DOHH2 (cell line): ENCODE measurements around the gene TRIM15.

Source experiments
- H3F3A ChIP-seq: fragments of 200-600 bp; sonication (generic), shearing (Covaris generic); 2 replicates; pipeline ENCODE4 v1.6.0; 2016; ENCODE audit warnings: antibody characterized with exemption, mild to moderate bottlenecking; ENCODE audit not compliant: control insufficient read depth, insufficient read depth
- H3K27ac ChIP-seq: fragments of 200-600 bp; sonication (generic); 2 replicates; pipeline ENCODE4 v1.5.1; 2014; ENCODE audit warnings: low read depth, mild to moderate bottlenecking, low read length, moderate library complexity
- H3K27me3 ChIP-seq: fragments of 200-600 bp; sonication (generic); 2 replicates; pipeline ENCODE4 v1.6.1; 2014; ENCODE audit warnings: mild to moderate bottlenecking, low read length, mixed read lengths; ENCODE audit not compliant: control insufficient read depth
- H3K36me3 ChIP-seq: fragments of 200-600 bp; sonication (generic); 2 replicates; pipeline ENCODE4 v1.6.1; 2014; ENCODE audit warnings: mild to moderate bottlenecking, low read length, moderate library complexity, mixed read lengths; ENCODE audit not compliant: control insufficient read depth
- H3K4me1 ChIP-seq: fragments of 200-600 bp; sonication (generic); 2 replicates; pipeline ENCODE4 v1.6.1; 2014; ENCODE audit warnings: mild to moderate bottlenecking, low read length, mixed read lengths; ENCODE audit not compliant: control insufficient read depth
- H3K4me2 ChIP-seq: fragments of 200-600 bp; sonication (generic); 2 replicates; pipeline ENCODE4 v1.6.0; 2014; ENCODE audit warnings: mild to moderate bottlenecking, low read length, moderate library complexity
- H3K4me3 ChIP-seq: fragments of 200-600 bp; sonication (generic); 2 replicates; pipeline ENCODE4 v1.5.1; 2014; ENCODE audit warnings: mild to moderate bottlenecking, low read length, mixed read lengths
- H3K79me2 ChIP-seq: fragments of 200-600 bp; sonication (generic); 2 replicates; pipeline ENCODE4 v1.6.1; 2014; ENCODE audit warnings: mild to moderate bottlenecking, low read length, mixed read lengths; ENCODE audit not compliant: control insufficient read depth
- H3K9me2 ChIP-seq: fragments of 200-600 bp; sonication (generic); replicated peaks from 2 replicates; pipeline ENCODE4 v1.6.1; 2014; ENCODE audit warnings: mild to moderate bottlenecking, low read length, mixed read lengths; ENCODE audit not compliant: control insufficient read depth
- H3K9me3 ChIP-seq: fragments of 200-600 bp; sonication (generic); 2 replicates; pipeline ENCODE4 v1.6.1; 2014; ENCODE audit warnings: antibody characterized with exemption, low read length, mixed read lengths; ENCODE audit not compliant: control insufficient read depth, insufficient read depth
- H4K20me1 ChIP-seq: fragments of 200-600 bp; sonication (generic); 2 replicates; pipeline ENCODE4 v1.6.0; 2014; ENCODE audit warnings: low read depth, mild to moderate bottlenecking, antibody characterized with exemption, low read length, moderate library complexity; ENCODE audit not compliant: control insufficient read depth, insufficient read depth
- CTCF ChIP-seq: fragments of 200-600 bp; sonication (generic); IDR thresholded peaks from one replicate; pipeline ENCODE4 v1.5.1; 2014; ENCODE audit warnings: antibody characterized with exemption, mild to moderate bottlenecking, low read depth, low read length; ENCODE audit not compliant: poor library complexity, severe bottlenecking
- EZH2phosphoT487 ChIP-seq: fragments of 200-600 bp; sonication (generic); IDR thresholded peaks from 2 replicates; pipeline ENCODE4 v1.6.1; 2017; ENCODE audit warnings: borderline replicate concordance, mild to moderate bottlenecking, antibody characterized with exemption, low read length, moderate library complexity, mixed read lengths

Gene TRIM15

DNA sequence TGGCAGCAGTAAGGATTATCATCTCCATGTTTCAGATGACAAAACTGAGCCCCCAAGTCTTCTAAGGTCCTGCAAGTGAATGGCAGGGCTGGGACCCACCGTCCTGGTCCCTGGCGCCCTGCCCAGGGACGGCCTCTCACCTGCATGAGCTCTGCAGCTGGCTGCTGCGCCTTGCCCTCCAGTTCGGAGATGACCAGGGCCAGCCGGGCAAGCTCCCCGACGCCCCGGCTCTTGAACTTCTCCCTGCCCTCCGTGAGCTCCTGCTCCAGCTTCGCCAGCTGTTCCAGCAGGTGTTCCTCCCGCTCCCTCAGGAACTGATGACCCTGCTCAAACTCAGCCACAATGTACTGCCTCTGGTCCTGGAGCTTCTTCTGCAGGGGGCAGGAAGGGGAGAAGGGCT is 33.0 kb downstream of the TRIM15 start:
- no peaks in the 10 kb centered on the region for H3K27me3 ChIP-seq
- no peak overlapping the region for H3K27ac ChIP-seq
- H3F3A ChIP-seq: no peaks in the 10 kb centered on the region
- H4K20me1 ChIP-seq: peaks cover 7% of the 10 kb centered on the region
- no peaks in the 10 kb centered on the region for H3K9me3 ChIP-seq
- H3K36me3 ChIP-seq: peaks cover 75% of the 10 kb centered on the region
- H3K79me2 ChIP-seq: peaks cover 19% of the 10 kb centered on the region
- no peak overlapping the region for H3K4me2 ChIP-seq
- peaks cover 14% of the 10 kb centered on the region for H3K4me1 ChIP-seq
- no peak overlapping the region for H3K4me3 ChIP-seq
- no peaks in the 10 kb centered on the region for H3K9me2 ChIP-seq
- TF ChIP-seq EZH2phosphoT487: no peak
- TF ChIP-seq CTCF: no peak

DNA sequence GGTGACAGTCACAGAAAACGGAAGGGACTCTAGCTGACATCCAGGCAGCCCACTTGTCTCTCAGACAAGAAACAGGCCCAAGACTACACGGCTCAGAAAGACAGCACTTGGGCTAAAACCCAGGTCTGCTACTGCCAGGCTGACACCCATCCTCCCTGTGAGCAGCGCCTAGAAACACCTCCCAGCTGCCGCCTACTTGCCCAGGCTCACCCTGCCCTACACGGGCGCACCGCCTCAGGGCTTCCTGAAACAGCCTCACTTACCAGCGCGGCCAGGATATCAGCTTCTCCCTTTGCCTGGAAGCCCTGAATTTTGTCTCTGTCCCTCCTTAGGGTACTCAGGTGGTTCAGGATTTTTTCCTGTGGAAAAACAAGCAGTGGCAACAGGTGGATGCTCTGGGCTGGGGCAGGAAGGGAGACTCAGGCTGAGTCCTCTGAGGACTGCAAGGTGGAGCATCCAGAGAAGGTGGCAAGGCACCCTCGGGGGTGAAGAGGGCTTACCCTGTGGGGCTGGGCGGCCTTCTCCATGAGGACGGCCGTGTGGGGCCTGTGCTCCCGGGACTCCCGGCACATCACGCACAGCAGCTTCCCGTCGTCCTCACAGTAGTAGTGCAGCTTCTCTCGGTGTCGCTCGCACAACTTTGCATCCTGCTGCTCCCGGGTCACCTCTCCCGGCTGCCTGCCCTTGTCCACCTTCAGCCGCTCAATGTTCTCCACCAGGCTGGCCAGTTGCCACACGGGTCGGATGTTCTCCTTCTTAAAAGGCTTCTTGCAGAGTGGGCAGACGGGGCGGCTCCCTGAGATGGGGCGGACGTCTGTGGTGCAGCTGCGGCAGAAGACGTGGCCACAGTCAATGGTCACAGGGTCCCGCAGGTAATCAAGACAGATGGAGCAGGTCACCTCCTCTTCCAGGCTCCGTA is 35.1 kb downstream of the TRIM15 start:
- H3K27ac ChIP-seq: no peak overlapping the region
- H3K9me3 ChIP-seq: no peaks in the 10 kb centered on the region
- peaks cover 79% of the 10 kb centered on the region for H3K36me3 ChIP-seq
- peaks cover 7% of the 10 kb centered on the region for H4K20me1 ChIP-seq
- H3K27me3 ChIP-seq: no peaks in the 10 kb centered on the region
- no peaks in the 10 kb centered on the region; the same call in 1 of the 2 replicates for H3F3A ChIP-seq
- no peaks in the 10 kb centered on the region for H3K9me2 ChIP-seq
- no peak overlapping the region for H3K4me3 ChIP-seq
- no peak overlapping the region for H3K4me2 ChIP-seq
- no peak for TF ChIP-seq CTCF
- peaks cover 30% of the 10 kb centered on the region for H3K79me2 ChIP-seq
- H3K4me1 ChIP-seq: peaks cover 28% of the 10 kb centered on the region

- no peak for TF ChIP-seq EZH2phosphoT487
- TF ChIP-seq CTCF: no peak
- Histone ChIP-seq H3K36me3 (peaks cover 73% of the 10 kb centered on the region), H3K27ac (peak overlapping the region; percentile 35)
Observed at GRCh38 chr6:30200551-30201281, 37.4 kb downstream of the TRIM15 start.

More at GRCh38 chr6:30200551-30201281, 37.4 kb downstream of the TRIM15 start:
- no peaks in the 10 kb centered on the region for H3K9me2 ChIP-seq
- H3F3A ChIP-seq: no peaks in the 10 kb centered on the region; the same call in 1 of the 2 replicates
- H3K4me2 ChIP-seq: peak overlapping the region; percentile 70
- H3K79me2 ChIP-seq: peaks cover 52% of the 10 kb centered on the region
- H3K9me3 ChIP-seq: no peaks in the 10 kb centered on the region
- peak overlapping the region; percentile 50 for H3K4me3 ChIP-seq
- no peaks in the 10 kb centered on the region for H3K27me3 ChIP-seq
- H3K4me1 ChIP-seq: peaks cover 37% of the 10 kb centered on the region
- H4K20me1 ChIP-seq: peaks cover 7% of the 10 kb centered on the region
